Effector CD4-positive, alpha-beta T cell (primary cell): Measurements from ENCODE around the gene ACIN1.

Source experiments
- DNase-seq: peaks from one replicate; pipeline ENCODE4 v3.0.0-alpha.2; 2020

ACIN1 gene

DNA sequence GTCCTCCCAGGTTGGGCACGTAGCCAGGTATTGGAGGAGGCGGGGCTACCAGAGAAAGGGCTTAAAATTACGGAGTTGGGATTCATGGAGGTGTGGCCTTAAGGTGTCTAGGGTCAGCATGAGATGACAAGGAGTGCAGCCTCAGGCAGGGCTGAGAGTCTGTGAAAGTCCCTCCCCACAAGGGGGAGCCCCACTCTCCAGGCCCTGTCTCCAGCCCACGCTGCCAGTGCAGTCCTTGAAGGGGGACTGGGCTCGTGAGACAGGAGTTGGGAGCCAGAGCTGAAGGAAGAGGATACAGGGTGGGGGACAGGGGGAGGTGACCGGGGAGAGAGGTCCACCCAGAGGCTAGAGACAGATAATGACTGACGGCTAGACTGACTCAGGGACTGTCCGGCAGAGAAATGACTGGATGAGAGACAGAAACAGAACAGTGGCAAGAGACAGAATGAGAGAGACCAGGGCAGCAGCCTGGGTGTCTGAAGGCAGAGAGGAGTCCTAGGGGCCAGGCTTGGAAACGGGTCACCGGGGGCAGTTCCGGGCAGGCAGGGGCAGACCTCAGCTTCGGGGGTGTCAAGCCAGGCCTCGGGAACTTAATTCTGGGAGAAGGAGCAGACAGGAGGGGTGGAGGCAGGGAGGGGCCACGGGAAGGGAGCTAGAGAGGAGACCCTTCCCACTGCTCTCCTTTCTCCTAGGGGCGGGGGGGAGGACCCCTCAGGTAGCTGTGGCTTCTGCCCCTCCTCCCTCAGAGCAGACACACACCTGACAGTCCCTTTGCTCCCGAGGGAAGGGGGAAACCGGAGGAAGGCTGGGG lies 38.6 kb downstream of the ACIN1 start:
- peak; percentile 64 for DNase-seq

DNA sequence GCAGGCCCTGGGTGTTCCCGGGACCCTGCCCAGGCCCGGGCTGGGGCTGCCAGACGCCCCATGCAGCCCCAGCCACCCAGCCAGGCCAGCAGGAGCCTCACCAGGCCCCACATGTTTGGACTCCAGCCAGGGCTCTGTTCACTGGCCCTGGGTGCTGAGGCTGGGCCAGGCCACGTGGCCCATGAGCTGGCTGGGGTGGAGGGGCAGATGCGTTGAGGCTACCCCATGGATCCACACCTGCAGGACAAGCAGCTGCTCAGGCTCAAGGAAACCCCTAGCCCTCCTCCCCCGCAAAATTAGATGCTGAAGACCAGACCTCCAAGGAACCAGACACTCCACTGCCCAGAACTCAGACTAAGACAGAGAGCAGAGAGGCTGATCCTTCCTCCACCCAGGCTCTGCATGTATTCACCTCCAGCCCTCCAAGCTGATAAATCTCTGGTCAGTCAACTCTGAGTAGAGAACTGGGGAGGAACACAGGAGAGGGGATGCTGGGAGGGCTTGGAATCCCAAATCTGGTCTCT lies 39.3 kb downstream of the ACIN1 start:
- no peak for DNase-seq

DNA sequence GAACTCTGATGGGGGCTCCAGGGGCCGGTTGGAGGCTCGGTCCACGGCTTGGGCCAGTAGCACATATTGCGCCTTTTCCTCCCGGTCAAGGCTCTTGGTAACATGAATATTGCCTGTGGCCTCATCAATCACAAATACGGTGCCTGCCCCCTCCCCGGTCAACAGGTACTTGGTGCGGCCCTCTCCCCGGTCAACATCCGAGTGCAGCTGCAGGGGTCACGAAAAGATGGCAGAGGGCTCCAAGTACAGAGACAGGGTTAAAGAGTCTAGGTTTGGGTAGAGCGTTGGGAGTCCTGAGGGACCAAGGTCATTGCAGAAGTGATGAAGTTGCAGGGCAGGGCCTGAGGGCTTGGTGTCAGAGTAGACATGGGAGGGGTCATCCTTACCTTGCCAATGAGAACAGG lies 39.8 kb downstream of the ACIN1 start:
- no peak for DNase-seq

DNA sequence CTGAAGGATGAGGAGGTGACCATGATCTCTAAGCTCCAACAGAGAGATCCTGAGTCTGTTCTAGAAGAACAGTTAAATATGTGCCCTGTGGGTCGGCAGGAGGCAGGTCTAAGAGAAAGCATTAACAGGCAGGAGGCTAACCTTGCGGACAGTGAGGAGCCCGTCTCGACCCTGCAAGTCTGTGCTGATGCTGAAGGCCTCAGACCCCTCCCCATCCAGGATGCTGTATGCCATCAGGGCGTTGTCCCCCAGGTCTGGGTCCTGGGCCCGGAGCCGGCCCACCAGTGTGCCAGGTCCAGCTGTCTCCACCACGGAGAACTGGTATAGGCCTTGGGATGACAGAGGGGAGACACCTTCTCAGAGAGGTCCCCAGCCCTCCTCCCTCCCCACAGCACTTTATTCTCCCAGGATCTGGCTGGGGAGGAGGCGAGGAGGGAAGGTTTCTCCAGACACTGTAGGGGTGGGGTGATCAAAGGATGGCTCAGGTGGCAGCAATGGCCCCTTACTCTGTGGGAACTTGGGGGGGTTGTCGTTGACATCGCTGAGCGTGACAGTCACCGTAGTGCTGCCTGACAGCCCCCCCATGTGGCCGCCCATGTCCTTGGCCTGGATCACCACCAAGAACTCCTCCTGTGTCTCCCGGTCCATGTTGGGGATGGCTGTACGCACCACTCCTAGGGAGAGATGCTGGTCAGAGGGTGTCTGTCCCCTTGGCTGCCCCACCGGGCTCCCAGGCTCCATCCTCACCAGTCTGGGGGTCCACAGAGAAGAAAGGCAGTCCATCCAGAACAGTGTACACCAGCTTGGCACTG lies 40.7 kb downstream of the ACIN1 start:
- DNase-seq: no peak

DNA sequence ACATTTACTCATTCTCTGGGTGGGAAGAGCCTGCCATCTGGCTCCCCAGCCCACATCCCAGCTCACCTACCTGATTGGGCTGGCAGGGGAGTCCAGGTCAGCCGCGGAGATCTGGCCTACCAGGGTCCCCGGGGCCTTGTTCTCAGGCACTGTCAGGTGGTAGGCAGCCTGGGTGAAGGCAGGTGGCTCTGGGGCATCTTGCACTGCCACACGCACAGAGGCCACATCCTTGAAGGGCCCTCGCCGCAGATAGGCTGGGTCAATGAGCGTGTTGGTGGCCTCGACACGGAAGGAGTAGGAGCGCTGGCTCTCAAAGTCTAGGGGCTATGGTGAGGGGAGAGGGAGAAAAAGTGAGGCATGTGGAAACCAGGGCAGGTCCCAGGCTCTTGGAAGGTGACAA lies 41.5 kb downstream of the ACIN1 start:
- no peak for DNase-seq

DNA sequence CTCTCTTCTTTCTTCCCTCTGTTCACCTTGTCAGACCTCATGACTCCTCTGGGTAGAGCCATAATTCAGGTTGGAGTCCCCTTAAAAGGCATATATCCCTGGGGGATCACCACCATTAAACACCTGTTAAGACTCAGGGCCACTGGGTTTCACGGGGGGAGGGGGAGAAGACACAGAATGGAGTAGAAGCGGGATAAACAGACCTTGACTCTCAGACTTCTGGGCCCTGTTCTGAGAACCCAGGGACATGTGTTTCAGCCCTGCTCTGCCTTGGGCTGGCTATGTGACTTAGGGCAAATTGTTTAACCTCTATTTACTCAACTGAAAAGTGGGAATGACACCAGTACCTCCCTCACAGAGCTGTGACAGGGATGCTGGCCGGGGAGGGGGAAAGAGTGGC lies 42.3 kb downstream of the ACIN1 start:
- DNase-seq: no peak

DNA sequence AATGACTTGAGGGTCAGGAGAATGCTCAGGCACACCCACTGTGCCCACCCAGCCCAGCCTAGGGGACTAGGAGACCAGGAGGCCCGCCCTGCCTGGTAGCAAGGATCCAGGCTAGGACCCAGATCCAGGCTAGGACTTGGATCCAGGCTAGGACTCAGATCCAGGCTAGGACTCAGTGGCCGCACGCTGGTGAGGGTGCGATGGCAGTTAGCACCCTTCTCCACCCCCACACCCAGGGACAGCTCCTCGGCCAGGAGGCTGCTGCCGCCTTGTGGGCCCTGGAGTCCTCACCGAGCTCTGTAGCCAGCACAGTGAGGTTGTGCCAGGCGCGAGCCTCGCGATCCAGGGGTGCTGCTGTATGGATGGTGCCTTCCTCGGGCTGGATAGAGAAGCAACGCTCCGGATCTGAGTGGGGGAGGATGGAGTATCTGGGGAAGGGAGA lies 42.7 kb downstream of the ACIN1 start:
- no peak for DNase-seq

DNA sequence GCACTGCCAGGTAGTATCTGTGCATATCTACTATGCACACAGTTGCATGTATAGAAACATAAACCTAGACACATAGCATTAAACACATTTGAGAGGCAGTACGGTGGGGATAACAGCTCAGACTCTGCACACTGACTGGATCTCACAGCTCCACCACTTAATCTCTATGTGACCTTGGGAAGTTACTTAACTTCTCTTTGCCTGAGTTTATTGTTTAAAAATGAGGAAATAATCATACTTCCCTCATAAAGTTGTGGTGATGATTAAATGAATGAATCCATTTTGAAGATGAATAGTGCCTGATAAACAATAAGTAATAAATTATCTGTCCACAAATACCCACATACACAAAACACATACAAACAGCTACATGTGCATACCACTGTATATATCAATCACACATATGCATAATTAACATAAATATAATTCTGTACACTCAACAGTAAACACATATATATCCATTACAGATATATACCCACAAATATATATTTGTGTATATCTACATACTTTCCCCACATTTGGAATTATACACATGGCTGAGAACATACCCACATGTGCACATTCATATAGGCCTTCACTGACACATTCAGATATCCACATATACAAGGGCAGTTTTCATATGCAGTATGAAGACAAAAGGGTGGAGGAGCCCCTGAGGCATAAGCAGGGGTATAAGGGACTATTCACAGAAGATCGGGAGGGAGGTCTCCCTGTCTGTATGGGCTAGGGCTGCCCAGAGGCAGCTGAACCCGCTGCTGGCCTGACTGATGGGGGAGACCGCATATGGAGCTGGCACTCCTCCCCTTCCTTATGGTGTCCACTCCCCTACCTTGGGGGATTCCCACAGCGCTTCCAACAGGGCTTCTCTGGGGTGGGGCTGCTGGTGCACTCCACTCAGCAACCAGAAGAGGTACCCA lies 43.5 kb downstream of the ACIN1 start:
- no peak for DNase-seq

DNA sequence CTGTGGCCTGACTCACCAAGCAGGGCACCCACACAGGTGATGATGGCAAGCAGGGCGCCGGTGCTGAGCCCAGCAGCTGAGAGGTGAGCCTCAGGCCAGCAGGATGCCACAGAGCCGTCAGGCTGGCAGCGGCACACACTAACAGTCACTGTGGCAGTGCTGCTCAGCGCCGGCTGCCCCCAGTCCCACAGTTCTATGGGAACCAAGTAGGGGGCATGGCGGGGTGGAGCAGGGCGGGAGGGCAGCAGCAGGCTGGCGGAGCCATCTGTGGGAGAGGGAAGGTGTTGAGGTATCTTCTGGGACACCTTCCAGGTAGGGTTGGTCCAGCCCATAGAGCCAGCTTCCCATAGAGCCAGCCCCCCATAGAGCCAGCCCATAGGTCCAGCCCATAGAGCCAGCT lies 45.9 kb downstream of the ACIN1 start:
- no peak for DNase-seq

GRCh38 chr14:23047751-23048693 lies 46.9 kb downstream of the ACIN1 start:
- no peak for DNase-seq

- no peak for DNase-seq
Observed at GRCh38 chr14:23047034-23047634, 47.8 kb downstream of the ACIN1 start.

GRCh38 chr14:23045419-23046357 lies 49.2 kb downstream of the ACIN1 start:
- DNase-seq: no peak

DNA sequence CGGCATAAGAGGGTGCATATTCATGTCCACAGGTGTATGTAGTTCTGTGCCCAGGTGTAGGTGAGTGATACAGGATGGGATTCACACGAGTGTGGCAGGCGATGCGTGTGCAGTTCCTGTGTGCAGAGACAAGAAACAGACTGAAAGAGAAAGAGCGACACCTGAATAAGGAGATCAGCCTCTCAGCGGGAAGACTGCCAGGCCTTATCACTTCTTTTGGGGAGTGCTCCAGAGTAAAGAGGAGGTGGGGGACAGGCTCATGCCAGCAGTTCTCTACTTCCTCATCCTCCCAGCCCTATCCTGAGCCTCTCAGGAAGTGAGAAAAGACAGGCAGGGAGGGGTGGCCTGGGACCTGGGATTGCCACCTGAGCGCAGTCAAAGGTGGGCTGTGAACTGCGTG lies 50.1 kb downstream of the ACIN1 start:
- DNase-seq: no peak

- no peak for DNase-seq
Observed at GRCh38 chr14:23043754-23044153, 51.2 kb downstream of the ACIN1 start.

DNA sequence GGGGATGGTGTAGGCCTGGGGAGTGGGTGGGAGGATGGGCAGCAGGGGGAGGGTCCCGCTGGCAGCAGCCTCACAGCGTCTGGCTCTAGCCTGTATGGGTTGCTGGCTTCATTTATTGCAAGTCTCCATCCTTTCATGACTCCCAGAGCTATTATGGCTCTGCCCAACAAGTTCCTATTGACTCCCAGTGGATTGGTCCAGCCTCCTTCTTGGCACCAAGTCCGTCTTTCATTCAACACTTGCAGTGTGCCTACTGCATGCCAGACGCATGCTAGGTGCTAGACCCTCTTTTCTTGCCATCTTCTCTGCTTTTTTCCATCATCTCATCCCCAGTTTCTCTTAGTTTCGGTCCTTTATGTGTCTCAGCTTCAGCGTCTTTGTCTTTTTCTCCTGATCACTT lies 51.8 kb downstream of the ACIN1 start:
- no peak for DNase-seq

DNA sequence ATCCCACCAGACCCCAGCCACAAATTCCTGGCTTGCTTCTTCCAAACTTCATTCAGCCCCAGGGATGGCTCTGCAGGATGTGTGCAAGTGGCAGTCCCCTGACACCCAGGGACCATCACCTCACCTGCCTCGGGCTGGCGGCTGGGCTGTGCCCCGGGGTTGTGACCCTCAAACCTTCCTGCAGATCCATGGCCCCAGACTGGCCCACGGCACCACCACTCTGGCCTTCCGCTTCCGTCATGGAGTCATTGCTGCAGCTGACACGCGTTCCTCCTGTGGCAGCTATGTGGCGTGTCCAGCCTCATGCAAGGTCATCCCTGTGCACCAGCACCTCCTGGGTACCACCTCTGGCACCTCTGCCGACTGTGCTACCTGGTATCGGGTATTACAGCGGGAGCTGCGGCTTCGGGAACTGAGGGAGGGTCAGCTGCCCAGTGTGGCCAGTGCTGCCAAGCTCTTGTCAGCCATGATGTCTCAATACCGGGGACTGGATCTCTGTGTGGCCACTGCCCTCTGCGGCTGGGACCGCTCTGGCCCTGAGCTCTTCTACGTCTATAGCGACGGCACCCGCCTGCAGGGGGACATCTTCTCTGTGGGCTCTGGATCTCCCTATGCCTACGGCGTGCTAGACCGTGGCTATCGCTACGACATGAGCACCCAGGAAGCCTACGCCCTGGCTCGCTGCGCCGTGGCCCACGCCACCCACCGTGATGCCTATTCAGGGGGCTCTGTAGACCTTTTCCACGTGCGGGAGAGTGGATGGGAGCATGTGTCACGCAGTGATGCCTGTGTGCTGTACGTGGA lies 52.6 kb downstream of the ACIN1 start, which contains the start of gene PSMB11:
TSS of gene PSMB11 (plus strand) at position 51 of the 804 bp plus-strand sequence. CDS start at position 65, 14 bp downstream.
- DNase-seq: no peak

DNA sequence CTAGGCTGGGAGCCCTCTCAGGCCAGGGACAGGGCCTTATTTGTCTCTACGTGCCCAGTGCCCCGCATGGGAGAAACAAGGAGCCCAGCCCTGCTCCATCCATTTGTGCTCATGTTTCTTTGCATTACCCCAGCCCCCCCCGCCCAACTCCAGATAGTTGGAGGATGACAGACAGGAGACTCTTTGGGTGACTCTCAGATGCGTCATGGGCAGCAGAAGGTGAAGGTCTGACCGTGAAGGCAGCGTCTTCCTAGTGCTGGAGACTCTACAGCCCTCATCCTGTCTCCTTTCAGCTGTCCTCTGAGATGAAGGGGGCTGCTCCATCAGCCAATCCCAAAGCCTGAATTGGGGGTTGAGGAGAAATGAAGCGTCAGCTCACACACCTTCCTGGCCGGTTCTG lies 53.2 kb downstream of the ACIN1 start:
- DNase-seq: no peak

DNA sequence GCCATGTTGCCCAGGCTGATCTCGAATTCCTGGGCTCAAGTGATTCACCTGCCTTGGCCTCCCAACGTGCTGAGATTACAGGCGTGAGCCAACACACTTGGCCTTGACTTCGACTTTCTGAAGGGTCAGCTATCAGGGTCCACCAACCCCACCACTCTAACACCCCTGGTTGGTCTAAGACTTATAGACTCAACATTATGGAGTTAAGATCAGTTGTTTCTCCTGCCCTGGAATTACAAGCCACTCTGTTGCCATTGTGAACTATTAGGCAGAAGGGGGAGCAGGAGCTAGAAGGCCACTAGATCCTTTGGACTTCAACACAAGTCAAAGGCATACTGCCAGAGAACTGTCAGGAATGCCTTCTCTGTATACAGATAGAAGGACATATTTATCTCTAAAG lies 54.8 kb downstream of the ACIN1 start:
- no peak for DNase-seq
